Measurements from ENCODE around the gene DNAAF2. TPM values are rescaled to one million over a fixed set of nuclear protein-coding genes. Genes with fewer than 3 reads are reported as not detected.

DNAAF2 gene
- total and polyA plus RNA-seq, 2 of the 13 experiments (the other 11 are each of a cell fraction or from before 2014, with no cell fraction given), result 6.1 to 13.6 TPM

- peak; percentile 11; the same call in 1 of the 2 replicates for TF ChIP-seq MTERF4 (CRISPR knock-in tag; IDR thresholded peaks at IDR 0.05)
- TF ChIP-seq ZBTB10 (CRISPR knock-in tag; IDR thresholded peaks at IDR 0.05; ENCODE audit: borderline replicate concordance), result no peak
- peak; percentile 88 for TF ChIP-seq YEATS2 (CRISPR knock-in tag; IDR thresholded peaks at IDR 0.05; ENCODE audit: borderline replicate concordance)
- peak; percentile 86 for TF ChIP-seq HOXA5 (CRISPR knock-in tag; IDR thresholded peaks at IDR 0.05)
- TF ChIP-seq AGO2 (optimal IDR thresholded peaks at IDR 0.05; ENCODE audit: low read depth, low read length), result peak; percentile 86
- no peak for TF ChIP-seq ZBTB46 (CRISPR knock-in tag; IDR thresholded peaks at IDR 0.05; ENCODE audit: borderline replicate concordance)
- 0 out of 2 replicates have a peak, but pooled peaks have one; percentile 39 for TF ChIP-seq ZNF672 (CRISPR knock-in tag; IDR thresholded peaks at IDR 0.05)
- no peak; the same call in none of the 2 replicates for TF ChIP-seq ZNF547 (CRISPR knock-in tag; IDR thresholded peaks at IDR 0.05)
- TF ChIP-seq SNAPC4 (CRISPR knock-in tag; IDR thresholded peaks at IDR 0.05), result no peak; the same call in 1 of the 2 replicates
- no peak for TF ChIP-seq GTF3A (CRISPR knock-in tag; conservative IDR thresholded peaks at IDR 0.05)
- no peak for TF ChIP-seq PRMT3 (CRISPR knock-in tag; IDR thresholded peaks at IDR 0.05; ENCODE audit: borderline replicate concordance, low read depth)
- TF ChIP-seq ZNF280D (CRISPR knock-in tag; IDR thresholded peaks at IDR 0.05), result peak; percentile 92; the same call in 1 of the 2 replicates
These were observed 36.4 kb downstream of the DNAAF2 start, which contains the start of gene LRR1 (continued) for GRCh38 chr14:49598485-49599300.
